Measurements from ENCODE around the gene RSF1. TPM values are rescaled to one million over a fixed set of nuclear protein-coding genes. Genes with fewer than 3 reads are reported as not detected.
"Not testable (repeated sequence)": the region's sequence is repeated elsewhere in the genome, so short reads cannot be mapped to it uniquely, and the experiment has no call there.

RSF1 gene
- polyA plus RNA-seq, 1 donor (not counting 4 experiments of a cell fraction or from before 2014, with no cell fraction given) = 20.9 TPM

- DNase-seq (ENCODE audit: low read depth, low spot score) (no peak), FAIRE-seq (no peak)
- H4K20me1 ChIP-seq (ENCODE audit: control insufficient read depth, extremely low read depth, insufficient read depth, low read length) = no peaks in the 10 kb centered on the region
- H3K9me3 ChIP-seq (ENCODE audit: control insufficient read depth, low read depth, low read length) = no peaks in the 10 kb centered on the region
- peak overlapping the region; percentile 82 for H3K9ac ChIP-seq (ENCODE audit: control insufficient read depth, extremely low read depth, insufficient read depth, low read length)
- TF ChIP-seq EZH2 (IDR thresholded peaks at IDR 0.05; ENCODE audit: low read length) (no peak), CTCF (optimal IDR thresholded peaks at IDR 0.05 in 1 of 3, IDR thresholded peaks at IDR 0.05 in 1 of 3, conservative IDR thresholded peaks at IDR 0.05 in 1 of 3; ENCODE audit: extremely low read depth in 1 of 3, insufficient read depth in 2 of 3, low read length in 3 of 3) (no peak)
- peak overlapping the region; percentile 91 for H3K4me2 ChIP-seq (ENCODE audit: control insufficient read depth, extremely low read depth, insufficient read depth, low read depth, low read length)
- H3K36me3 ChIP-seq (ENCODE audit: control insufficient read depth in 2 of 2, extremely low read depth in 1 of 2, insufficient read depth in 2 of 2, low read length in 2 of 2) = peaks cover 0 to 3% of the 10 kb centered on the region in 2 experiments
- H3K9me1 ChIP-seq (ENCODE audit: control insufficient read depth, extremely low read depth, insufficient read depth, low read length) = no peaks in the 10 kb centered on the region
- H3K27me3 ChIP-seq (ENCODE audit: control insufficient read depth, extremely low read depth, insufficient read depth, low read length) = no peaks in the 10 kb centered on the region
- dilution Hi-C loops (cut with MboI; ENCODE audit: extremely low pct_ligation_motif_present, low sequenced_read_pairs) = no loop called here
- H2AFZ ChIP-seq (ENCODE audit: control insufficient read depth, low read length) = no peak overlapping the region
- H3K4me3 ChIP-seq (ENCODE audit: control insufficient read depth in 2 of 3, extremely low read depth in 1 of 3, insufficient read depth in 2 of 3, low read depth in 1 of 3, low read length in 3 of 3) = peak overlapping the region; percentile 66 to 76 (median 72)
- H3K4me1 ChIP-seq (ENCODE audit: control insufficient read depth, extremely low read depth, insufficient read depth, low read length) = peaks cover 8% of the 10 kb centered on the region
- H3K79me2 ChIP-seq (ENCODE audit: control insufficient read depth, insufficient read depth, low read length) = peaks cover 55% of the 10 kb centered on the region
- peak overlapping the region; percentile 65 for H3K27ac ChIP-seq (ENCODE audit: control insufficient read depth, insufficient read depth, low read length)
Measured at GRCh38 chr11:77636731-77637344, 183.7 kb downstream of the RSF1 start.

DNA sequence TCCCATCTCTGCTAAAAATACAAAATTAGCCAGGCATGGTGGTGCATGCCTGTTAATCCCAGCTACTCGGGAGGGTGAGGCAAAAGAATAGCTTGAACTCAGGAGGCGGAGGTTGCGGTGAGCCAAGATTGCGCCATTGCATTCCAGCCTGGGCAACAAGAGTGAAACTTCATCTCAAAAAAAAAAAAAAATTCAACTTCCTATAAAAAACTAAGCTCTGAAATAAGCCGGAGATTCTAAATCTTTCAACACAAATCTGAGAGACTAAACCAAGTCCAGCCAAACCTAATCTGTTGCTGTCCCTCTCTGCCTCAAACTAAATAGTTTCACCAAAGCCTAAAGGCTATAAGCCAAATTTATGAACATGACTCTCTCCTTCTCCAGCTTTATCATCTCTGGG is 186.6 kb downstream of the RSF1 start:
- H3K27ac ChIP-seq (ENCODE audit: control insufficient read depth, insufficient read depth, low read length); H4K20me1 ChIP-seq (ENCODE audit: control insufficient read depth, extremely low read depth, insufficient read depth, low read length); H3K36me3 ChIP-seq (ENCODE audit: control insufficient read depth in 2 of 2, extremely low read depth in 1 of 2, insufficient read depth in 2 of 2, low read length in 2 of 2); H3K9me1 ChIP-seq (ENCODE audit: control insufficient read depth, extremely low read depth, insufficient read depth, low read length); H3K9me3 ChIP-seq (ENCODE audit: control insufficient read depth, low read depth, low read length); dilution Hi-C loops (cut with MboI; ENCODE audit: extremely low pct_ligation_motif_present, low sequenced_read_pairs); H3K4me1 ChIP-seq (ENCODE audit: control insufficient read depth, extremely low read depth, insufficient read depth, low read length); H3K27me3 ChIP-seq (ENCODE audit: control insufficient read depth, extremely low read depth, insufficient read depth, low read length); DNase-seq (ENCODE audit: low read depth, low spot score); H3K4me2 ChIP-seq (ENCODE audit: control insufficient read depth, extremely low read depth, insufficient read depth, low read depth, low read length); H3K9ac ChIP-seq (ENCODE audit: control insufficient read depth, extremely low read depth, insufficient read depth, low read length); H2AFZ ChIP-seq (ENCODE audit: control insufficient read depth, low read length); H3K4me3 ChIP-seq (ENCODE audit: control insufficient read depth in 2 of 3, extremely low read depth in 1 of 3, insufficient read depth in 2 of 3, low read depth in 1 of 3, low read length in 3 of 3); FAIRE-seq: not testable (repeated sequence)
- peaks cover 77% of the 10 kb centered on the region for H3K79me2 ChIP-seq (ENCODE audit: control insufficient read depth, insufficient read depth, low read length)
